ENCODE measurements around the gene AGR2.

AGR2 gene

GRCh38 chr7:16813232-16813616 lies 8.4 kb upstream of the AGR2 start:
- TF ChIP-seq CTCF (IDR thresholded peaks at IDR 0.05; ENCODE audit: low read depth, low read length), result no peak
- DNase-seq (ENCODE audit: extremely low read depth, low read depth), result no peak

- DNase-seq (ENCODE audit: extremely low read depth, low read depth), result no peak
Observed at GRCh38 chr7:16812542-16813231, 7.9 kb upstream of the AGR2 start.

DNA sequence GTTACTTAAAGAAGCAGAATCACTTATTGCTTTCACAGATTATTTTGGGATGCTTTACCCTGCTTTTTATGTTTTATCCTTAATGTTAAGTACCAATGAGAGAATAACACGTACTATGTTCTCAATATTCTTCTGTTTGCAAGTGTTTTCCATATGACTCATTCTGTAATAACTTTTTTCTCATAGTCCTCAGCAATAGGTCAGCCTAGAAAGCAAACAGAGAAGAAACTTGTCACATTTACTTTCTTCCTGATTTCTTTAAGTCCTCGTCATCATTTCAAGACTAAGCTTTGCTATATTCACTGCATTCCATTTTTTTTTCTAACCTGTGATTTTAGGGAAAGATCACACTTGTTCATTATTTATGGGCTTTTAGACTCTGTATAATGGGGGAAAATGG lies 6.8 kb upstream of the AGR2 start:
- no peak for DNase-seq (ENCODE audit: extremely low read depth, low read depth)

More at GRCh38 chr7:16812542-16813231, 7.9 kb upstream of the AGR2 start:
- TF ChIP-seq CTCF (IDR thresholded peaks at IDR 0.05; ENCODE audit: low read depth, low read length), result no peak

GRCh38 chr7:16810573-16810972 lies 5.8 kb upstream of the AGR2 start:
- no peak for TF ChIP-seq CTCF (IDR thresholded peaks at IDR 0.05; ENCODE audit: low read depth, low read length)
- no peak for DNase-seq (ENCODE audit: extremely low read depth, low read depth)

More for the DNA sequence above, 6.8 kb upstream of the AGR2 start:
- TF ChIP-seq CTCF (IDR thresholded peaks at IDR 0.05; ENCODE audit: low read depth, low read length), result no peak

GRCh38 chr7:16810112-16810511 lies 5.3 kb upstream of the AGR2 start:
- no peak for DNase-seq (ENCODE audit: extremely low read depth, low read depth)
- TF ChIP-seq CTCF (IDR thresholded peaks at IDR 0.05; ENCODE audit: low read depth, low read length), result no peak

DNA sequence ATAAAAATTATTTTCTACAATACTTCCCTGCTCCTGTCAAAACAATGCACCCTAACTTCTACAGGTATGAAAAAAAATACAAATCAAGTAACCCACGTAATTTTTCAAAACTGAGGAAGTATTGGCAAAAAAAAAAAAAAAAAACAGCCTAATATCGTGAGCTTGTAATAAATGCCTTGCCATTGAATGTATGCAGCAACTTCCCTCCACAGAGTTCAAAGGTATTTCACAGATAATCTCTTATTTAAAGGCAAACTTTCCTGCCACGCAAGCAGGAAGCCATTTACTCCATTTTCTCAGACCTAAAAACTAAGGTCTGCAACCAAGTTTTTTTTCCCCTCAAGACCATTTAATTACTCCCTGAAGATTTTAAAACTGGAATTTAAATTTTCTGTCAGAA lies 642 bp upstream of the AGR2 start:
- DNase-seq (ENCODE audit: extremely low read depth, low read depth), result no peak
- TF ChIP-seq CTCF (IDR thresholded peaks at IDR 0.05; ENCODE audit: low read depth, low read length), result no peak

DNA sequence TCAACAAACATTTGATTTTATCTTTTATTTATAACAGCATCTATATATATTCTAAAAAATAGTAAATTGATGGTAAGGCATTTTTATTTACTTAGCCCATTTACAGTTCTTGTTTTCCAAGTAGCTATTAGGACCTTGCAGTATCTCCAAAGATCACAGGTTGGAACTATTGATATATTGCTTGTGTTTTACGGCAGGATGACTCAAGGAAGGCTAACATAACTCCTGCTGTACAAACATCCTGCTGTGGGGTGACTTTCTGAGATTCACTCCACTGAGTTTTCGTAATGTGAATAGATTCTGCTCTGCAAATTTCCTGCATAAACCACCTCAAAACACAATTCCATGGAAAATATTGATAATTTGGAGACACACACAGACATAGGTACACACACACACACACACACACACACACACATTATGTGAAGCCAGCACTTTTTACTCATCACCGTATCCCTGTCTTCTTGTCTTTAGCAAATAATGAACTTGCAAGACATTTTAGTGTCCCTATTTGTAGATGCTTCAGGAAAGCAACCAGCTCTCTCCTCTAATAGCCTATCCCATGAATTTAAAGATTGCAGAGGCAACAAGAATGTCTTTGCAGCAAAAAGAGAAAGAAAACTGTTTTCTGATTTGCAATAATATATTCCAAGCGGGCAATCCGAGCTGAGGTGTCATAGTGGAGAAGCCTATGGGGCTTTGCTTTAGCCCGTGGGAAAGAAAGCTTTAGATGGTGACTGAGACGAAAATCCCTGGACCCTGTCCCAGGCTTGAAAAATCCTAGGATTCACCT lies 722 bp downstream of the AGR2 start:
- no peak for DNase-seq (ENCODE audit: extremely low read depth, low read depth)
- no peak for TF ChIP-seq CTCF (IDR thresholded peaks at IDR 0.05; ENCODE audit: low read depth, low read length)

Data from AG09319 (cell line).